ENCODE measurements around the gene PAPSS2.

GRCh38 chr10:87658858-87659555 lies 671 bp upstream of the PAPSS2 start:
- TF ChIP-seq CTCF (IDR thresholded peaks at IDR 0.05; ENCODE audit: insufficient read depth, low read length), result no peak
- no peak for TF ChIP-seq REST (IDR thresholded peaks at IDR 0.05; ENCODE audit: insufficient replicate concordance, low read depth)
- no peak for TF ChIP-seq GABPA (IDR thresholded peaks at IDR 0.05; ENCODE audit: low read depth)
- TF ChIP-seq POLR2AphosphoS5 (IDR thresholded peaks at IDR 0.05; ENCODE audit: low read depth), result no peak
- no peak for TF ChIP-seq SPI1 (IDR thresholded peaks at IDR 0.05; ENCODE audit: borderline replicate concordance, low read depth)

Data from HL-60 (cell line).